A673 (cell line): ENCODE measurements around the gene PISD.

Experiments used
- EZH2 ChIP-seq: fragments of 200-600 bp; sonication (generic); IDR thresholded peaks from 2 replicates; pipeline ENCODE4 v1.6.1; 2017; ENCODE audit warnings: borderline replicate concordance, low read depth, mild to moderate bottlenecking, mixed read lengths, antibody characterized with exemption, low read length; ENCODE audit not compliant: poor library complexity, severe bottlenecking
- TF ChIP-seq, protein P1 (sequence below): fragments of 300-800, 200-600 bp; sonication (generic); conservative IDR thresholded peaks from 2 replicates; pipeline ENCODE4 v1.5.1; 2017; ENCODE audit warnings: low read depth, mild to moderate bottlenecking, antibody characterized with exemption, low read length, moderate library complexity, mixed read lengths

DNA sequence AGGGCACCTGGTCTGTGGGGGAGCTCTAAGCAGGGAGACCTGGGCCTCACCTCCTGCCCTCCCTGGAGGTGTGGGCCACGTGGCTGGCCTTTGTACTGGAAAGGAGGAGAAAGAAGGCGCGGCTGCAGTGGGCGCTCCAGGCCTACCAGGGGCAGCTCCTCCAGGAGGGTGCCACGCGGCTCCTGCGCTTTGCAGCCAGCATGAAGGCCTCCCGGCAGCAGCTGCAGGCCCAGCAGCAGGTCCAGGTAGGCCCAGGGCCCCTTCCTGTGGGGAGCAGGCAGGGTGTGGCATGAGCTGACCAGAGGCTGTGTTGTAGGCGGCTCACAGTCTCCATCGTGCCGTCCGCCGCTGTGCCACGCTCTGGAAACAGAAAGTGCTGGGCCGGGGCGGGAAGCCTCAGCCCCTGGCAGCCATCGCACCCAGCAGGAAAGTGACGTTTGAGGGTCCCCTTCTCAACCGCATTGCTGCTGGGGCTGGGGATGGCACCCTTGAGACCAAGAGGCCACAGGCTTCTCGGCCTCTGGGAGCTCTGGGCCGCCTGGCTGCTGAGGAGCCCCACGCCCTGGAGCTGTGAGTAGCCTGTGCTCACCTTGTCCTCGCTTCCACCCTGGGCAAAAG, 48.6 kb downstream of the PISD start:
- no peak for TF ChIP-seq EZH2
- TF ChIP-seq, protein P1, sequence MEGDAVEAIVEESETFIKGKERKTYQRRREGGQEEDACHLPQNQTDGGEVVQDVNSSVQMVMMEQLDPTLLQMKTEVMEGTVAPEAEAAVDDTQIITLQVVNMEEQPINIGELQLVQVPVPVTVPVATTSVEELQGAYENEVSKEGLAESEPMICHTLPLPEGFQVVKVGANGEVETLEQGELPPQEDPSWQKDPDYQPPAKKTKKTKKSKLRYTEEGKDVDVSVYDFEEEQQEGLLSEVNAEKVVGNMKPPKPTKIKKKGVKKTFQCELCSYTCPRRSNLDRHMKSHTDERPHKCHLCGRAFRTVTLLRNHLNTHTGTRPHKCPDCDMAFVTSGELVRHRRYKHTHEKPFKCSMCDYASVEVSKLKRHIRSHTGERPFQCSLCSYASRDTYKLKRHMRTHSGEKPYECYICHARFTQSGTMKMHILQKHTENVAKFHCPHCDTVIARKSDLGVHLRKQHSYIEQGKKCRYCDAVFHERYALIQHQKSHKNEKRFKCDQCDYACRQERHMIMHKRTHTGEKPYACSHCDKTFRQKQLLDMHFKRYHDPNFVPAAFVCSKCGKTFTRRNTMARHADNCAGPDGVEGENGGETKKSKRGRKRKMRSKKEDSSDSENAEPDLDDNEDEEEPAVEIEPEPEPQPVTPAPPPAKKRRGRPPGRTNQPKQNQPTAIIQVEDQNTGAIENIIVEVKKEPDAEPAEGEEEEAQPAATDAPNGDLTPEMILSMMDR = no peak
